Thyroid gland (tissue), 4 donors: ENCODE results near the gene CDK8. TPM values are rescaled to one million over a fixed set of nuclear protein-coding genes. Genes with fewer than 3 reads are reported as not detected.

Source experiments
- DNase-seq, 2 donors: peaks; one replicate each; pipeline ENCODE4 v3.0.0-alpha.2; 2019
- H3K27ac ChIP-seq, 3 donors: fragments of 200-600 bp; sonication (generic); 1 replicate in 2 of 3; 2 replicates in 1 of 3; pipeline ENCODE4 v1.5.1; 2016 to 2019; ENCODE audit warnings: mild to moderate bottlenecking in 1 of 3, moderate library complexity in 1 of 3
- H3K27me3 ChIP-seq: fragments of 200-600 bp; sonication (generic); one replicate; pipeline ENCODE4 v1.5.1; 2019
- H3K36me3 ChIP-seq, 2 donors: fragments of 200-600 bp; sonication (generic); one replicate each; pipeline ENCODE4 v1.5.1; 2016 to 2019
- H3K4me1 ChIP-seq, 2 donors: fragments of 200-600 bp; sonication (generic); one replicate each; pipeline ENCODE4 v1.5.1; 2017 to 2019
- H3K4me3 ChIP-seq, 3 donors: fragments of 200-600 bp; sonication (generic); replicated peaks in 1 of 3; 1 replicate in 2 of 3; 2 replicates in 1 of 3; pipeline ENCODE4 v1.5.1; 2016; ENCODE audit warnings: mild to moderate bottlenecking in 1 of 3
- H3K9me3 ChIP-seq: fragments of 200-600 bp; sonication (generic); one replicate; pipeline ENCODE4 v1.5.1; 2017
- POLR2A ChIP-seq, 2 donors: fragments of 450-650 bp; IDR thresholded peaks; one replicate each; pipeline ENCODE4 v1.6.1; 2017; ENCODE audit warnings: antibody characterized with exemption in 2 of 2, mild to moderate bottlenecking in 2 of 2, moderate library complexity in 1 of 2
- WGBS, 2 donors: methylation state at CpG; one replicate each; pipeline ENCODE4 v1.1.5; 2017; 5-methylcytosine and 5-hydroxymethylcytosine counted together
- intact Hi-C: fragments of 100-400 bp; cut with DNase I; formaldehyde crosslinking; loops from one replicate; pipeline ENCODE4 v1.15.1; 2023
- total RNA-seq, 4 donors: library from RNA; depleted of rRNA; stranded (reverse); fragments of >200 nt; gene quantifications; one replicate each; pipeline ENCODE4 v1.2.3, GENCODE V29; 2016
- TF ChIP-seq, protein P1 (sequence below), 6 experiments: fragments of 200-600 bp in 3 of 6; fragments of 450-650 bp in 3 of 6; sonication (generic) in 3 of 6; IDR thresholded peaks; one replicate each; pipeline ENCODE4 v1.5.1; 2016 to 2019; ENCODE audit warnings: antibody characterized with exemption in 6 of 6, mild to moderate bottlenecking in 2 of 6, inconsistent platforms in 1 of 6, moderate library complexity in 1 of 6

Gene CDK8
- total RNA-seq, 4 donors from 2014 or later: 14.2 to 16.2 (median 15.1) TPM

DNA sequence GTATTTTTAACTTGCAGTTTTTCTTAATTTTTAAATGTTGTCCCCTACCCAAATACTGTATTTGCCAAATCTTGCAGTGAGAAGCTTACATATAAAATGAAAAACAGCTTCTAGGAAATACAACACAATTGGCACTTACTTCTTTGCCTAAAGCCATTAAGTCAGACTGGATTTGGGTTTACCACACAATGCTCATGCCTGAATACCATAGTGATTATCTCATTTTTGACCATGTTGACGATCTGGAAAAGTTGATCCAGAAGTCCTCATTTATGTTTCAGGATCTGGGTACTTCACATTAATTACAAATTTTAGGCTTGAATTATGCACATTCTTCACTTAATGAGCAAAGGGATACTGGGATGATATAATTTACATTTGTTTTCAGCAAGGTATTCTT is 34.2 kb upstream of the CDK8 start:
- no peak for DNase-seq
- TF ChIP-seq, protein P1, sequence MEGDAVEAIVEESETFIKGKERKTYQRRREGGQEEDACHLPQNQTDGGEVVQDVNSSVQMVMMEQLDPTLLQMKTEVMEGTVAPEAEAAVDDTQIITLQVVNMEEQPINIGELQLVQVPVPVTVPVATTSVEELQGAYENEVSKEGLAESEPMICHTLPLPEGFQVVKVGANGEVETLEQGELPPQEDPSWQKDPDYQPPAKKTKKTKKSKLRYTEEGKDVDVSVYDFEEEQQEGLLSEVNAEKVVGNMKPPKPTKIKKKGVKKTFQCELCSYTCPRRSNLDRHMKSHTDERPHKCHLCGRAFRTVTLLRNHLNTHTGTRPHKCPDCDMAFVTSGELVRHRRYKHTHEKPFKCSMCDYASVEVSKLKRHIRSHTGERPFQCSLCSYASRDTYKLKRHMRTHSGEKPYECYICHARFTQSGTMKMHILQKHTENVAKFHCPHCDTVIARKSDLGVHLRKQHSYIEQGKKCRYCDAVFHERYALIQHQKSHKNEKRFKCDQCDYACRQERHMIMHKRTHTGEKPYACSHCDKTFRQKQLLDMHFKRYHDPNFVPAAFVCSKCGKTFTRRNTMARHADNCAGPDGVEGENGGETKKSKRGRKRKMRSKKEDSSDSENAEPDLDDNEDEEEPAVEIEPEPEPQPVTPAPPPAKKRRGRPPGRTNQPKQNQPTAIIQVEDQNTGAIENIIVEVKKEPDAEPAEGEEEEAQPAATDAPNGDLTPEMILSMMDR (IDR thresholded peaks at IDR 0.05): no peak
- TF ChIP-seq POLR2A (IDR thresholded peaks at IDR 0.05): no peak
- Histone ChIP-seq H3K36me3 (peaks cover 39 to 41% of the 10 kb centered on the region in 2 donors), H3K9me3 (no peaks in the 10 kb centered on the region), H3K27ac (no peak overlapping the region), H3K4me1 (peaks cover 8 to 11% of the 10 kb centered on the region in 2 donors), H3K27me3 (no peaks in the 10 kb centered on the region), H3K4me3 (no peak overlapping the region)
- 86 to 96% methylated on average over 1 of the region's 1 CpG for WGBS, 2 donors
- intact Hi-C loops: no loop called here

DNA sequence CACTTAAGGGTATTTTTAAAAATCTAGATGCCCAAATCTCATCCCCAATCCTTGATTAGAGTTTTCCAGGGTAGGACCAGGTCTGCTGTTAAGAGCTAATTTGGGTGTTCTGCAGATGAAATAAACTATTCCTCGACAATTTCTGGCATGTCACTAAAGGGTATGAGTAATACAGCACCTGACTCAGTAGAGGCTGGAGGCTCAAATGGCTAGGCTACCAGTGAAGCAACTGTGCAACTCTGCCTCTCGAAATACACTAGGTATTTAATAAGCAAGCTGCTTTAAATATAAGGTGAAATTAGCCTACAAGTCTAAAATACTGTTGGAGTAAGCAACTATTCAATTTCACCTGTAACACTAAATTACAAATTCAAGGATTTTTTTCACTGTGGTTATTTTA is 33.4 kb upstream of the CDK8 start:
- WGBS, 2 donors: 87 to 93% methylated on average over 2 of the region's 2 CpGs
- intact Hi-C loops: no loop called here
- TF ChIP-seq, protein P1 (IDR thresholded peaks at IDR 0.05): no peak
- no peak for TF ChIP-seq POLR2A (IDR thresholded peaks at IDR 0.05)

DNA sequence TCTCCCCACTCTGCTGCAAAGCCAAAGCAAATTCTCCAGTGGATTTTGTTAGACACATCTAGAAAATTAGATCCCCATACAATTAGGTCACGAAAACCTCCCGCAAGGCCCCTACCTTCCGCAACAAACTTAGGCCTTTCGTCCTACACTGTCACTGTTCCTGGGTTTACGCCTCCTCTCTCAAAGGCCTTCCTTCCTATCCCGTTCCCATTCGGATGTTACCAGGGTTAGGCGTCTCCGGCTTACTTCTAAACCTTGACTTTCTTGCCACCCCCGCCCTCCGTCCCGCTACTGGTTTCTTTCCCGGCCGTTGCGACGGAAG is 32.6 kb upstream of the CDK8 start:
- Histone ChIP-seq H3K27ac (peak overlapping the region; percentile 89 to 99 (median 96)), H3K4me3 (peak overlapping the region; percentile 70 to 97 (median 88)), H3K9me3 (no peaks in the 10 kb centered on the region), H3K36me3 (peaks cover 30 to 32% of the 10 kb centered on the region in 2 donors), H3K27me3 (no peaks in the 10 kb centered on the region), H3K4me1 (peaks cover 8 to 11% of the 10 kb centered on the region in 2 donors)
- intact Hi-C loops: no loop called here
- DNase-seq: no peak
- TF ChIP-seq, protein P1 (IDR thresholded peaks at IDR 0.05): no peak
- 0 to 1% methylated on average over 16 of the region's 16 CpGs for WGBS, 2 donors

More for the DNA sequence above, 33.4 kb upstream of the CDK8 start:
- H3K27me3 ChIP-seq: no peaks in the 10 kb centered on the region
- H3K27ac ChIP-seq: no peak overlapping the region
- H3K9me3 ChIP-seq: no peaks in the 10 kb centered on the region
- H3K36me3 ChIP-seq: peaks cover 32 to 33% of the 10 kb centered on the region in 2 donors
- H3K4me3 ChIP-seq: no peak overlapping the region
- DNase-seq: no peak
- peaks cover 8 to 11% of the 10 kb centered on the region in 2 donors for H3K4me1 ChIP-seq

DNA sequence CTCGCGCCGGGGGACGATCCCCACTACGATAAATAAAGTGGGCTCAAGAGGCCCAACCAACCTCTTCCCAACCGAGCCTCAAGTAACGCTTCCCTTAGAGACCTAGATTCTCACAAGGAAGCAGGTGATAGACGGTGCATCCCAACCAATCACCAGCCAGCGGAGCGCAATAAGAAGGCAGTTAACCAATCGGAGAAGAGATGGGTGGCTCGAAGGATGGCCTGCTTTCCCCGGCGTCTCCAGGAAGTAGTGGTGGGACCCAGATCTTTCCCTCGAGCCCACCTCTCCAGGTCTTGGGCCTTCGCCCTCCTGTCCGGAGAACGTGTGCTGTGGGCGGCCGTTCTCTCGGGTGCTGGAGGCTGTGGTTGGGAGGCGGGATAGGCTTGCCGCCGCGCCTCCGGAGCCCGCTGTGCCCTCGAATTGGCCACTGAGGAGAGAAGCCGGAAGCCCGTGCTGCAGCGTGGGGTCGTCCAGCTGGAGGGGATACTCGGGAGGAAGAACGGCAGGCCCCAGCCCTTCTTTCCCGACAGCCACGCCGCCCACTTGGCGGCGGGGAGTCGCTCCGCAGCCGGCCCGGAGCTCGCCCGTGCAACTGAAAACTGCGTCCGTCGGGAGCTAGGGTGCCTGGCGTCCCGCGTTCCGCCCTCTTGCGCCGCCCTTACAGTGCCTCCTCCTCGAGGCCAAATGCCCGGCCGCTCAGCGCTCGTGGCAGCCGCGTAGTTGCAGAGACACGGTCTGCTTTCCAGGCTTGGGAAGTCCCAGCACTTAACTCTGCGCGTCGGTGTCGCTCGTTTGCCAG is 32.0 kb upstream of the CDK8 start, which contains the start of gene RNF6:
TSS of gene RNF6 (minus strand) at position 594 of the 799 bp plus-strand sequence. CDS start 2,665 bp downstream, outside the sequence.
- intact Hi-C loops: no loop called here
- peaks cover 25 to 27% of the 10 kb centered on the region in 2 donors for H3K36me3 ChIP-seq
- H3K27me3 ChIP-seq: no peaks in the 10 kb centered on the region
- 0% methylated on average over 36 to 57 of the region's 67 CpGs for WGBS, 2 donors
- H3K4me1 ChIP-seq: peaks cover 8 to 11% of the 10 kb centered on the region in 2 donors
- H3K9me3 ChIP-seq: no peaks in the 10 kb centered on the region
- TF ChIP-seq POLR2A (IDR thresholded peaks at IDR 0.05): peak; percentile 48 to 51
- TF ChIP-seq, protein P1 (IDR thresholded peaks at IDR 0.05): peak in 1 of 6 experiments; percentile 18
- peak; percentile 95 to 96 for DNase-seq
- peak within 1 kb of the TSS; percentile 89 to 99 (median 96) for H3K27ac ChIP-seq
- H3K4me3 ChIP-seq: peak within 1 kb of the TSS; percentile 70 to 97 (median 88)

DNA sequence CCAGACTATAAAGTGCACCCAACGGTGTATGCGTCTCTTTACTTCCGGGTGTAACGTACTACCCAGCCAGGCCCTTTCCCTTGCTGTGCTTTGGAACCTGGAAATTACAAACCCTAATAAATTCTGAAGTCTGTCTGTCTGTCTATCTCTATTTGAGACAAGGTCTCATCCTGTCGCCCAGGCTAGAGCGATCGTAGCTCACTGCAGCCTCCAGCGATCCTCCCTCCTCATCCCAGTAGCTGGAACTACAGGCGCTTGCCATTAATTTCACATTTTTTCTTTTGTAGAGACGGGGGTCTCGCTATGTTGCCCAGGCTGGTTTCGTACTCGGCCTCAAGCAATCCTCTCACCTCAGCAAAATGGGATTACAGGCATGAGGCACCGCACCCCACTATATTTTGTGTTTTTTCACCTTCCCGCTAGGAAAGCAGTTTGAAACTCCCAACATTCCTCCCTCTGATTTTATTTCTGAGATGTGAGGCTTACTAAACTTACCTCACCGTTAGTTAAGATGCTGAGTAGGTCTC is 31.3 kb upstream of the CDK8 start:
- intact Hi-C loops: no loop called here
- TF ChIP-seq, protein P1 (IDR thresholded peaks at IDR 0.05): no peak
- TF ChIP-seq POLR2A (IDR thresholded peaks at IDR 0.05): no peak
- no peaks in the 10 kb centered on the region for H3K27me3 ChIP-seq
- peaks cover 18 to 20% of the 10 kb centered on the region in 2 donors for H3K36me3 ChIP-seq
- peak overlapping the region; percentile 89 to 99 (median 96) for H3K27ac ChIP-seq
- H3K4me1 ChIP-seq: peaks cover 8 to 11% of the 10 kb centered on the region in 2 donors
- peak overlapping the region; percentile 70 to 97 (median 88) for H3K4me3 ChIP-seq
- WGBS, 2 donors: 19 to 22% methylated on average over 16 of the region's 16 CpGs
- H3K9me3 ChIP-seq: no peaks in the 10 kb centered on the region
- no peak for DNase-seq
